ENCODE results near the gene TBX20. TPM values are rescaled to one million over a fixed set of nuclear protein-coding genes. Genes with fewer than 3 reads are reported as not detected.

Gene TBX20
- total RNA-seq, 1 experiment from 2014 or later, result 2.5 TPM

- no TSS peak for BruUV-seq (replicated peaks)
- intact Hi-C loops (cut with micrococcal nuclease; ENCODE audit: unreplicated experiment), result no loop called here
- Mint-ChIP-seq H3K4me1 (ENCODE audit: low read depth, unreplicated experiment) (no peaks in the 10 kb centered on the region), H3K36me3 (ENCODE audit: insufficient read depth, unreplicated experiment) (no peaks in the 10 kb centered on the region), H3K9me3 (ENCODE audit: unreplicated experiment) (no peaks in the 10 kb centered on the region), H3K27me3 (ENCODE audit: insufficient read depth, unreplicated experiment) (peaks cover 6% of the 10 kb centered on the region), H3K4me3 (ENCODE audit: unreplicated experiment) (no peak overlapping the region), H3K27ac (ENCODE audit: unreplicated experiment) (no peak overlapping the region)
- no peaks in the 10 kb centered on the region for H3K36me3 ChIP-seq (ENCODE audit: control insufficient read depth, insufficient read depth, low read length)
- no peak for DNase-seq
- H3K4me1 ChIP-seq, result no peaks in the 10 kb centered on the region
- no peak overlapping the region for H3K4me3 ChIP-seq (ENCODE audit: low read depth, low read length)
- H3K9me3 ChIP-seq, result no peaks in the 10 kb centered on the region
- POLR2A ChIA-PET, result no interaction called here
- CTCF ChIA-PET, result no interaction called here
- no peaks in the 10 kb centered on the region for H3K27me3 ChIP-seq (replicated peaks; ENCODE audit: control insufficient read depth, insufficient read depth, low read length)
- TF ChIP-seq CTCF (IDR thresholded peaks at IDR 0.05; ENCODE audit: insufficient read depth in 1 of 2, low read depth in 1 of 2, low read length in 1 of 2, severe bottlenecking in 1 of 2, unreplicated experiment in 1 of 2), result no peak
These were observed 7.1 kb upstream of the TBX20 start for GRCh38 chr7:35261041-35261440.

GRCh38 chr7:35260246-35260645 is 6.3 kb upstream of the TBX20 start:
- no peaks in the 10 kb centered on the region for H3K4me1 ChIP-seq
- ChIA-PET POLR2A (no interaction called here), CTCF (no interaction called here)
- no TSS peak for BruUV-seq (replicated peaks)
- no peak for TF ChIP-seq CTCF (IDR thresholded peaks at IDR 0.05; ENCODE audit: insufficient read depth in 1 of 2, low read depth in 1 of 2, low read length in 1 of 2, severe bottlenecking in 1 of 2, unreplicated experiment in 1 of 2)
- H3K27me3 ChIP-seq (replicated peaks; ENCODE audit: control insufficient read depth, insufficient read depth, low read length), result no peaks in the 10 kb centered on the region
- no peaks in the 10 kb centered on the region for H3K36me3 ChIP-seq (ENCODE audit: control insufficient read depth, insufficient read depth, low read length)
- Mint-ChIP-seq H3K27ac (ENCODE audit: unreplicated experiment) (no peak overlapping the region), H3K9me3 (ENCODE audit: unreplicated experiment) (no peaks in the 10 kb centered on the region), H3K36me3 (ENCODE audit: insufficient read depth, unreplicated experiment) (no peaks in the 10 kb centered on the region), H3K4me1 (ENCODE audit: low read depth, unreplicated experiment) (no peaks in the 10 kb centered on the region), H3K4me3 (ENCODE audit: unreplicated experiment) (no peak overlapping the region), H3K27me3 (ENCODE audit: insufficient read depth, unreplicated experiment) (peaks cover 3% of the 10 kb centered on the region)
- no peak overlapping the region for H3K4me3 ChIP-seq (ENCODE audit: low read depth, low read length)
- intact Hi-C loops (cut with micrococcal nuclease; ENCODE audit: unreplicated experiment), result no loop called here
- no peak for DNase-seq
- no peaks in the 10 kb centered on the region for H3K9me3 ChIP-seq

- no peak for TF ChIP-seq CTCF (IDR thresholded peaks at IDR 0.05; ENCODE audit: insufficient read depth in 1 of 2, low read depth in 1 of 2, low read length in 1 of 2, severe bottlenecking in 1 of 2, unreplicated experiment in 1 of 2)
- H3K4me3 ChIP-seq (ENCODE audit: low read depth, low read length), result no peak overlapping the region
- no peaks in the 10 kb centered on the region for H3K36me3 ChIP-seq (ENCODE audit: control insufficient read depth, insufficient read depth, low read length)
- ChIA-PET POLR2A (no interaction called here), CTCF (no interaction called here)
- H3K9me3 Mint-ChIP-seq (ENCODE audit: unreplicated experiment), result no peaks in the 10 kb centered on the region
- H3K27me3 Mint-ChIP-seq (ENCODE audit: insufficient read depth, unreplicated experiment), result peaks cover 3% of the 10 kb centered on the region
- no peaks in the 10 kb centered on the region for H3K9me3 ChIP-seq
- no peaks in the 10 kb centered on the region for H3K4me1 ChIP-seq
- H3K4me3 Mint-ChIP-seq (ENCODE audit: unreplicated experiment), result no peak overlapping the region
- intact Hi-C loops (cut with micrococcal nuclease; ENCODE audit: unreplicated experiment), result no loop called here
- BruUV-seq (replicated peaks), result no TSS peak
- no peaks in the 10 kb centered on the region for H3K4me1 Mint-ChIP-seq (ENCODE audit: low read depth, unreplicated experiment)
- no peak overlapping the region for H3K27ac Mint-ChIP-seq (ENCODE audit: unreplicated experiment)
- no peak for DNase-seq
- no peaks in the 10 kb centered on the region for H3K36me3 Mint-ChIP-seq (ENCODE audit: insufficient read depth, unreplicated experiment)
- H3K27me3 ChIP-seq (replicated peaks; ENCODE audit: control insufficient read depth, insufficient read depth, low read length), result no peaks in the 10 kb centered on the region
These were observed 5.6 kb upstream of the TBX20 start for GRCh38 chr7:35259523-35259908.
